ENCODE results near the gene PRKAR1B. TPM values are rescaled to one million over a fixed set of nuclear protein-coding genes. Genes with fewer than 3 reads are reported as not detected.

The PRKAR1B gene
- total and polyA plus RNA-seq, 7 donors: 1.4 to 4.6 (median 1.9) TPM

- Histone ChIP-seq H3K27ac (no peak overlapping the region), H3K9me3 (no peaks in the 10 kb centered on the region), H3K4me1 (no peaks in the 10 kb centered on the region), H3K27me3 (ENCODE audit: insufficient read depth in 3 of 3, low read length in 2 of 3) (no peaks in the 10 kb centered on the region), H3K4me3 (no peak overlapping the region), H3K36me3 (ENCODE audit: insufficient read depth in 1 of 2, low read depth in 1 of 2) (no peaks in the 10 kb centered on the region)
- TF ChIP-seq, protein P1, sequence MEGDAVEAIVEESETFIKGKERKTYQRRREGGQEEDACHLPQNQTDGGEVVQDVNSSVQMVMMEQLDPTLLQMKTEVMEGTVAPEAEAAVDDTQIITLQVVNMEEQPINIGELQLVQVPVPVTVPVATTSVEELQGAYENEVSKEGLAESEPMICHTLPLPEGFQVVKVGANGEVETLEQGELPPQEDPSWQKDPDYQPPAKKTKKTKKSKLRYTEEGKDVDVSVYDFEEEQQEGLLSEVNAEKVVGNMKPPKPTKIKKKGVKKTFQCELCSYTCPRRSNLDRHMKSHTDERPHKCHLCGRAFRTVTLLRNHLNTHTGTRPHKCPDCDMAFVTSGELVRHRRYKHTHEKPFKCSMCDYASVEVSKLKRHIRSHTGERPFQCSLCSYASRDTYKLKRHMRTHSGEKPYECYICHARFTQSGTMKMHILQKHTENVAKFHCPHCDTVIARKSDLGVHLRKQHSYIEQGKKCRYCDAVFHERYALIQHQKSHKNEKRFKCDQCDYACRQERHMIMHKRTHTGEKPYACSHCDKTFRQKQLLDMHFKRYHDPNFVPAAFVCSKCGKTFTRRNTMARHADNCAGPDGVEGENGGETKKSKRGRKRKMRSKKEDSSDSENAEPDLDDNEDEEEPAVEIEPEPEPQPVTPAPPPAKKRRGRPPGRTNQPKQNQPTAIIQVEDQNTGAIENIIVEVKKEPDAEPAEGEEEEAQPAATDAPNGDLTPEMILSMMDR (IDR thresholded peaks at IDR 0.05): no peak
- DNase-seq (no peak), ATAC-seq (no peak)
- intact Hi-C loops (cut with DNase I): no loop called here
- 95 to 98% (median 96%) methylated on average over 9 of the region's 9 CpGs for WGBS, 3 donors
These were observed 3.5 kb downstream of the PRKAR1B start for GRCh38 chr7:723541-723940.

DNA sequence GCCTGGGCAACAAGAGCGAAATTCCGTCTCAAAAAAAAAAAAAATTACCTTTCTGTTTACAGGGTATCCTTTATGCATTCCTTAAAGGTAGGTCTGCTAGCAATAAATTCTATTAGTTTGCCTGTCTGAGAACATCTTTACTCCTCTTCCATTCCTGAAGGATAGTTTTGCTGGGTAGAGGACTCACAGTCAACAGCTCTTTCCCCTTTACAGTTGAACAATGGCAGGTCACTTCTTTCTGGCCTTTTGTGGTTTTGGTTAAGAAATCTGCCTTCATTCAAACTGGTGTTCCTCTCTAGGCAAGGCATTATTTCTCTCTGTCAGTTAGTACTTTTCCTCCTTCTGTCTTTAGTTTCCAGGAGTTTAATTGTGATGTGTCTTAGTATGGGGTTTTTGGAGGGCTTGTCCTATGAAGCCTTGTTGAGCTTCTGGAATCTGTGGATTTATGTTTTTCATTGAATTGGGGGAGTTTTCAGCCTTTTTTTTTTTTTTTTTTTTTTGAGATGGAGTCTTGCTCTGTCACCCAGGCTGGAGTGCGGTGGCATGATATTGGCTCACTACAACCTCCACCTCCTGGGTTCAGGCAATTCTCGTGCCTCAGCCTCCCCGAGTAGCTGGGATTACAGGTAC lies 5.3 kb downstream of the PRKAR1B start:
- TF ChIP-seq, protein P1 (IDR thresholded peaks at IDR 0.05): no peak
- 95 to 97% (median 97%) methylated on average over 5 of the region's 5 CpGs for WGBS, 3 donors
- ATAC-seq (no peak), DNase-seq (no peak)
- no peaks in the 10 kb centered on the region for H3K9me3 ChIP-seq
- H3K27me3 ChIP-seq (ENCODE audit: insufficient read depth in 3 of 3, low read length in 2 of 3): no peaks in the 10 kb centered on the region
- no peak overlapping the region for H3K27ac ChIP-seq
- no peaks in the 10 kb centered on the region for H3K4me1 ChIP-seq
- H3K4me3 ChIP-seq: no peak overlapping the region
- intact Hi-C loops (cut with DNase I): no loop called here
- no peaks in the 10 kb centered on the region for H3K36me3 ChIP-seq (ENCODE audit: insufficient read depth in 1 of 2, low read depth in 1 of 2)

GRCh38 chr7:716636-717035 lies 10.4 kb downstream of the PRKAR1B start:
- DNase-seq (no peak), ATAC-seq (no peak)
- intact Hi-C loops (cut with DNase I): no loop called here
- TF ChIP-seq, protein P1 (IDR thresholded peaks at IDR 0.05): no peak
- Histone ChIP-seq H3K4me1 (no peaks in the 10 kb centered on the region), H3K36me3 (ENCODE audit: insufficient read depth in 1 of 2, low read depth in 1 of 2) (no peaks in the 10 kb centered on the region), H3K4me3 (no peak overlapping the region), H3K27me3 (ENCODE audit: insufficient read depth in 3 of 3, low read length in 2 of 3) (peaks cover 0 to 7% (median 5%) of the 10 kb centered on the region in 3 donors), H3K27ac (no peak overlapping the region), H3K9me3 (no peaks in the 10 kb centered on the region)
- WGBS, 3 donors: 80% methylated on average over 11 of the region's 11 CpGs

DNA sequence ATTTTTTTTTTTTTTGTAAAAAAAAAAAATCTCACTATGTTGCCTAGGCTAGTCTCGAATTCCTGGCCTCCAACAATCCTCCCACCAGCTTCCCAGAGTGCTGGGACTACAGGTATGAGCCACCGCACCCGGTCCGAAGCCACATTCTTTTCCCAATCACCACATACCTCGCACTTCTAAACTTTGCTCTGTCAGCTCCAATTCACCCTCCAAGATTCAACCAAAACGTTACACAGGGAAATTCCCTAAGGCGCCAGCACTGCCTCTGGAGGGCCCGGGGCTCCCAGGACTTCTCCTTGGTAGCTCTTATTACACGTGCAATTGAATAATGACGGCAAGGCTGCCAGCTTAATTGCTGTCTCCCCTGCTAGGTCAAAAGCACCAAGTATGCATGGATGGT lies 10.9 kb downstream of the PRKAR1B start:
- H3K4me1 ChIP-seq: no peaks in the 10 kb centered on the region
- H3K4me3 ChIP-seq: no peak overlapping the region
- no peak for DNase-seq
- no peaks in the 10 kb centered on the region for H3K36me3 ChIP-seq (ENCODE audit: insufficient read depth in 1 of 2, low read depth in 1 of 2)
- no peak for ATAC-seq
- WGBS, 3 donors: 64 to 67% (median 67%) methylated on average over 10 of the region's 10 CpGs
- no peak overlapping the region for H3K27ac ChIP-seq
- intact Hi-C loops (cut with DNase I): no loop called here
- H3K27me3 ChIP-seq (ENCODE audit: insufficient read depth in 3 of 3, low read length in 2 of 3): peaks cover 0 to 7% (median 7%) of the 10 kb centered on the region in 3 donors
- TF ChIP-seq, protein P1 (IDR thresholded peaks at IDR 0.05): no peak
- H3K9me3 ChIP-seq: no peaks in the 10 kb centered on the region

- intact Hi-C loops (cut with DNase I): no loop called here
- Histone ChIP-seq H3K27ac (no peak overlapping the region), H3K4me1 (no peaks in the 10 kb centered on the region), H3K36me3 (ENCODE audit: insufficient read depth in 1 of 2, low read depth in 1 of 2) (no peaks in the 10 kb centered on the region), H3K9me3 (no peaks in the 10 kb centered on the region), H3K27me3 (ENCODE audit: insufficient read depth in 3 of 3, low read length in 2 of 3) (peaks cover 0 to 10% (median 7%) of the 10 kb centered on the region in 3 donors), H3K4me3 (no peak overlapping the region)
- TF ChIP-seq, protein P1 (IDR thresholded peaks at IDR 0.05): no peak
- DNase-seq: no peak
- no peak for ATAC-seq
- WGBS, 3 donors: 82 to 91% (median 84%) methylated on average over 11 to 13 of the region's 13 CpGs
These were observed 12.8 kb downstream of the PRKAR1B start for GRCh38 chr7:714251-714671.

Data from psoas muscle (tissue), 8 donors.